GM21576 (cell line): ENCODE results near the gene SPSB4.

ENCODE experiments used
- ATAC-seq: cut with Tn5 transposase; IDR thresholded peaks from one replicate; pipeline ENCODE4 v1.9.1; 2021; ENCODE audit warnings: mild to moderate bottlenecking, moderate library complexity; ENCODE audit not compliant: unreplicated experiment

Gene SPSB4

GRCh38 chr3:141073580-141073979 is 22.4 kb downstream of the SPSB4 start:
- ATAC-seq = no peak

GRCh38 chr3:141074529-141074928 is 23.4 kb downstream of the SPSB4 start:
- no peak for ATAC-seq

- no peak for ATAC-seq
Measured at GRCh38 chr3:141076036-141076773, 25.1 kb downstream of the SPSB4 start.

- ATAC-seq = no peak
Measured at GRCh38 chr3:141076797-141077571, 25.8 kb downstream of the SPSB4 start.

GRCh38 chr3:141077631-141078030 is 26.5 kb downstream of the SPSB4 start:
- ATAC-seq = no peak

- no peak for ATAC-seq
Measured at GRCh38 chr3:141078200-141078599, 27.1 kb downstream of the SPSB4 start.

- ATAC-seq = no peak
Measured at GRCh38 chr3:141080431-141080830, 29.3 kb downstream of the SPSB4 start.

- ATAC-seq = no peak
Measured at GRCh38 chr3:141081141-141081795, 30.1 kb downstream of the SPSB4 start.

GRCh38 chr3:141082064-141082463 is 30.9 kb downstream of the SPSB4 start:
- ATAC-seq = no peak

- ATAC-seq = no peak
Measured at GRCh38 chr3:141083226-141083625, 32.1 kb downstream of the SPSB4 start.

GRCh38 chr3:141083836-141084649 is 32.9 kb downstream of the SPSB4 start:
- ATAC-seq = no peak

- ATAC-seq = no peak
Measured at GRCh38 chr3:141085343-141086070, 34.4 kb downstream of the SPSB4 start.

- no peak for ATAC-seq
Measured at GRCh38 chr3:141086188-141086587, 35.0 kb downstream of the SPSB4 start.

- ATAC-seq = no peak
Measured at GRCh38 chr3:141087076-141087777, 36.1 kb downstream of the SPSB4 start.

GRCh38 chr3:141087778-141088130 is 36.6 kb downstream of the SPSB4 start:
- ATAC-seq = no peak

GRCh38 chr3:141089339-141090152 is 38.4 kb downstream of the SPSB4 start:
- ATAC-seq = no peak

- no peak for ATAC-seq
Measured at GRCh38 chr3:141091426-141091825, 40.3 kb downstream of the SPSB4 start.

- no peak for ATAC-seq
Measured at GRCh38 chr3:141092663-141093062, 41.5 kb downstream of the SPSB4 start.

GRCh38 chr3:141093397-141093796 is 42.2 kb downstream of the SPSB4 start:
- no peak for ATAC-seq
